Cardiac muscle cell (in vitro differentiated cells and primary cell): ENCODE data around the gene CTNNA3. TPM values are rescaled to one million over a fixed set of nuclear protein-coding genes. Genes with fewer than 3 reads are reported as not detected.

Experiments
- DNase-seq, 2 donors: peaks; one replicate each; pipeline versions ENCODE4 v3.0.0 to v3.0.0-alpha.2; 2010 to 2017; ENCODE audit warnings: low read depth in 1 of 2, low spot score in 1 of 2
- H3K27ac ChIP-seq: fragments of 200-600 bp; sonication (generic); 2 replicates; pipeline ENCODE4 v1.5.1; 2016
- H3K27me3 ChIP-seq: fragments of 200-600 bp; sonication (generic); 2 replicates; pipeline ENCODE4 v1.6.0; 2016; ENCODE audit warnings: control low read depth
- H3K36me3 ChIP-seq: fragments of 200-600 bp; sonication (generic); 2 replicates; pipeline ENCODE4 v1.5.1; 2016; ENCODE audit warnings: control low read depth
- H3K4me1 ChIP-seq: fragments of 200-600 bp; sonication (generic); 2 replicates; pipeline ENCODE4 v1.8.1; 2017; ENCODE audit warnings: low read depth, mild to moderate bottlenecking, mixed run types
- H3K4me3 ChIP-seq: fragments of 200-600 bp; sonication (generic); 2 replicates; pipeline ENCODE4 v1.5.1; 2016; ENCODE audit warnings: mild to moderate bottlenecking
- H3K9me3 ChIP-seq: fragments of 200-600 bp; sonication (generic); 2 replicates; pipeline ENCODE4 v1.5.1; 2017; ENCODE audit warnings: low read depth, mild to moderate bottlenecking, control low read depth
- polyA plus RNA-seq: library from polyadenylated mRNA; unstranded; fragments of >200 nt; fragmentation: Nextera tagmentation; extraction: Ambion mirVana; gene quantifications from 2 replicates; pipeline ENCODE4 v1.2.1, GENCODE V29; 2016
- total RNA-seq: library from RNA; depleted of rRNA; stranded (reverse); fragments of >200 nt; gene quantifications from 2 replicates; pipeline ENCODE4 v1.2.3, GENCODE V29; 2016
- TF ChIP-seq, protein P1 (sequence below): IDR thresholded peaks from 2 replicates; pipeline ENCODE4 v1.5.1; 2012; ENCODE audit warnings: low read depth, mild to moderate bottlenecking, low read length

CTNNA3 gene
- total and polyA plus RNA-seq, 2 experiments from 2014 or later, result 55.8 to 71.7 TPM

DNA sequence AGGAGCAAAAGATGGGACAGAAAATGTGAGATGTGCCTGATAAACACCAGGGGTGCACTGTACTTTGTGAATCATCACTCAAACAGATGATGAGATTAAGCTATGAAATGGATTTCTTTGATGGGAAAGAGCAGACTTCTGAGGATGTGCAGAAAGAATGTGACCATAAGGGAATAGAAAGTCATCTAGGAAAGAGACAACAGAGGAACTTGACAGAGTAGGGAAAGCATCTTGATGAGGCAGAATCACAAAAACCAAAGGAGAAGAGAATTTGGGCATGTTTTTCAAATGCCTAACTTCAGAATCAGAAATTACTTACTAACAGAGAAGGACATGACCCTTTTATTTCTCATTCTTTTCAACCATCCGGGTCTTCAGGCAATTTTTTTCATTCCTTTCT lies 852.6 kb downstream of the CTNNA3 start:
- Histone ChIP-seq H3K9me3 (no peaks in the 10 kb centered on the region), H3K4me3 (no peak overlapping the region), H3K27ac (no peak overlapping the region), H3K36me3 (no peaks in the 10 kb centered on the region), H3K4me1 (peaks cover 7% of the 10 kb centered on the region), H3K27me3 (no peaks in the 10 kb centered on the region)
- TF ChIP-seq, protein P1, sequence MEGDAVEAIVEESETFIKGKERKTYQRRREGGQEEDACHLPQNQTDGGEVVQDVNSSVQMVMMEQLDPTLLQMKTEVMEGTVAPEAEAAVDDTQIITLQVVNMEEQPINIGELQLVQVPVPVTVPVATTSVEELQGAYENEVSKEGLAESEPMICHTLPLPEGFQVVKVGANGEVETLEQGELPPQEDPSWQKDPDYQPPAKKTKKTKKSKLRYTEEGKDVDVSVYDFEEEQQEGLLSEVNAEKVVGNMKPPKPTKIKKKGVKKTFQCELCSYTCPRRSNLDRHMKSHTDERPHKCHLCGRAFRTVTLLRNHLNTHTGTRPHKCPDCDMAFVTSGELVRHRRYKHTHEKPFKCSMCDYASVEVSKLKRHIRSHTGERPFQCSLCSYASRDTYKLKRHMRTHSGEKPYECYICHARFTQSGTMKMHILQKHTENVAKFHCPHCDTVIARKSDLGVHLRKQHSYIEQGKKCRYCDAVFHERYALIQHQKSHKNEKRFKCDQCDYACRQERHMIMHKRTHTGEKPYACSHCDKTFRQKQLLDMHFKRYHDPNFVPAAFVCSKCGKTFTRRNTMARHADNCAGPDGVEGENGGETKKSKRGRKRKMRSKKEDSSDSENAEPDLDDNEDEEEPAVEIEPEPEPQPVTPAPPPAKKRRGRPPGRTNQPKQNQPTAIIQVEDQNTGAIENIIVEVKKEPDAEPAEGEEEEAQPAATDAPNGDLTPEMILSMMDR, result no peak
- no peak for DNase-seq

DNA sequence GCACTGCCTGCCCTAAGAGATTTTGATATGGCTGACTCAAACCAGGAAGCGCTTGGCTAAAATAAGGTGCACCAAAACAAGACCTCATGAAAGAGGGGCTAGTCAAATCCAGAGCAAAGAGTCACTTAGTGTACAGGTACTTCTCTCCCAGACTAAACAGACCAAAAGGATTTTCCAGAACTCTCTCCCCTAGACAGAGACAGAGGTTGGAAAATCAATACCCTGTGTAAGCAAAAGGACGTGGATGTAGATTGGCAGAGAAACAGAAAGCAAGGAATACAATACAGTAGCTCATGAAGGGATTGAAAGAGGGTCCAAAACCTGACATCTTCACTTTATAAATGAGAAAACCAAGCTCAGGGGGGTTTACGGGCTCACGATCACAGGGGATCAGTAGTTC lies 853.1 kb downstream of the CTNNA3 start:
- no peaks in the 10 kb centered on the region for H3K9me3 ChIP-seq
- H3K36me3 ChIP-seq, result no peaks in the 10 kb centered on the region
- no peak for DNase-seq
- H3K4me1 ChIP-seq, result peaks cover 13% of the 10 kb centered on the region
- TF ChIP-seq, protein P1, result no peak
- no peaks in the 10 kb centered on the region for H3K27me3 ChIP-seq
- no peak overlapping the region for H3K4me3 ChIP-seq
- H3K27ac ChIP-seq, result no peak overlapping the region

DNA sequence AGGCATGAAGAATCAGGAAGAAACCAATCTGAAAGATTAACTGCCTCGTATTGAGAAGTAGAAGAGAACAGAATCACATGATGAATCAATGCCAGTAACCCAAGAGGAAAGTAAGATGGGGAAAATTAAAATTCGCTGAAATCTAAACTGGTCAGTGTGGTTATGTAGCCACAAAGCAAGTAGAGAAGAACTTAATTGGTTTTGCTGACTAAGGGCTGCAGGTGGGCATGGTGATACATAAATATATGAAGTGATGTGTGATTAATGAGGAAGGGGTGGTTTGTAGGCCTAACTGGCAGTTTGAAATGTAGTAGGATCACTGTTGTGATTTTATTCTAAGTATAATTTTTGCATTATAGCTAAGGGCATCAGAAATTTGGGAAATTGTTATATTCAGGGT lies 853.6 kb downstream of the CTNNA3 start:
- TF ChIP-seq, protein P1, result no peak
- Histone ChIP-seq H3K27me3 (no peaks in the 10 kb centered on the region), H3K4me1 (peaks cover 18% of the 10 kb centered on the region), H3K36me3 (no peaks in the 10 kb centered on the region), H3K27ac (no peak overlapping the region), H3K4me3 (no peak overlapping the region), H3K9me3 (no peaks in the 10 kb centered on the region)
- DNase-seq, result no peak

DNA sequence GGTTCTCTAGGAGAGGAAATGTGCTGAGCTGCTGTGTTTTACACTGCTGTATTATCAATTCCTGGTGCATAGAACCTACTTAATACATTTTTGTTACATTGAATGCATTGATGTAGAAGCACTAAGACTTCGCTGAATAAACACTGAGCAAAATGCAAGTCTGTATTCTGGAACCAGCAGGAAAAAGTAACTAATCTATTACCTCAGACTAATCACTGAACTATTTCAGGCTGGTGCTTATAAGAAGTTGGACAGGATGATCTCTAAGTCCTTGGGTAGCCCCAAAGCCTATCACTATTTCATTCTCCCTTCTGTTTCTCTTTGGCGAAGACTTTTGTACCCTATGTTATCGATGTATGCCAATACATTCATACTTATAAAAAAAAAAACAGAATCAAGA lies 857.3 kb downstream of the CTNNA3 start:
- TF ChIP-seq, protein P1, result no peak
- Histone ChIP-seq H3K4me1 (peaks cover 29% of the 10 kb centered on the region), H3K27me3 (no peaks in the 10 kb centered on the region), H3K9me3 (no peaks in the 10 kb centered on the region), H3K27ac (no peak overlapping the region), H3K36me3 (no peaks in the 10 kb centered on the region), H3K4me3 (no peak overlapping the region)
- no peak for DNase-seq

DNA sequence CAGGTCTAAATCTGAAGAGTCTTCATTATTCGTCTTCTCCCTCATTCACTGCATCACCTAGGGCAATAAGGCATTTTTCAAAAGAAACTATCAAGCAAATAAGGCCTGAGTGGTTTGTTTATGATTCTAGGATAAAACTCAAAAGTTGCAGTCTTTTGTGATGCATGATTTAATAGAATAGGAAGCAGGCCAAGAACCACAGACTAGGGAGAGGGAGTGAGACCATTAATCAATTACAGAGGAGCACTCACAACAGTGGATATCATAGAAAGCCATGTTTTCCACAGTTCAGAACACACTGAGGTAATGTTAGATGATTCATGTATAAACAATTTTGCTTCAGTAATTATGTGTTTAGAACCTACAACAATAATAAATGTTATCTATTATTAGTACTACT lies 858.0 kb downstream of the CTNNA3 start:
- TF ChIP-seq, protein P1, result no peak
- no peaks in the 10 kb centered on the region for H3K27me3 ChIP-seq
- no peaks in the 10 kb centered on the region for H3K9me3 ChIP-seq
- DNase-seq, result peak in 1 of 2 donors; percentile 40
- H3K4me3 ChIP-seq, result no peak overlapping the region
- H3K4me1 ChIP-seq, result peaks cover 32% of the 10 kb centered on the region
- peak overlapping the region; percentile 22 for H3K27ac ChIP-seq
- no peaks in the 10 kb centered on the region for H3K36me3 ChIP-seq

DNA sequence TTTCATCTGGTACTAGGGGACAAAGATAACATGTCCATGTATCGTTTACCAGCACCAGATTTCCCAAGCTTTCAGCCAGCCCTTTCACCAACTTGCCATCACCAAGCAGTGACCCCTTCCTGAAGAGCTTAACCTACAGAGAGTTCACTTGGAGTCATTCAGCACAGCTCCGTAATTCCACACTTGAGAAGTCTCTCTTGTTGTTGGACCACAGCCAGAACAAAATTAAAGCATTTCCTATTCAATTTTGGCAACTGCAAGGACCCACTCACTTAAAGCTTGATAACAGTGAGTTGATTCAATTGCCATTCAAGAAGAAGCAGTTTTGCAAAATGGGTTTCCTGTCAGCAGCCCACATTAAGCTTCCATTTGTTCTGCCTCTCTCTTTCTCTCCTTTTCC lies 858.7 kb downstream of the CTNNA3 start:
- Histone ChIP-seq H3K27ac (peak overlapping the region; percentile 22), H3K9me3 (no peaks in the 10 kb centered on the region), H3K36me3 (no peaks in the 10 kb centered on the region), H3K4me1 (peaks cover 32% of the 10 kb centered on the region), H3K4me3 (no peak overlapping the region), H3K27me3 (no peaks in the 10 kb centered on the region)
- peak; percentile 79 to 80 for DNase-seq
- TF ChIP-seq, protein P1, result no peak
